GM23248 (cell line): ENCODE results near the gene ATRN.

Source experiments
- EZH2 ChIP-seq: fragments of 200-600 bp; sonication (generic); IDR thresholded peaks from 2 replicates; pipeline ENCODE4 v1.6.1; 2018; ENCODE audit warnings: antibody characterized with exemption, mild to moderate bottlenecking; ENCODE audit not compliant: insufficient read depth, poor library complexity, severe bottlenecking
- EZH2phosphoT487 ChIP-seq: fragments of 200-600 bp; sonication (generic); IDR thresholded peaks from 2 replicates; pipeline ENCODE4 v1.6.1; 2018; ENCODE audit warnings: antibody characterized with exemption, moderate library complexity, mild to moderate bottlenecking, low read depth; ENCODE audit not compliant: insufficient read depth

- TF ChIP-seq EZH2 (no peak), EZH2phosphoT487 (no peak)
Measured at GRCh38 chr20:3667434-3668037, 196.7 kb downstream of the ATRN start.
